Vagina (tissue), 2 donors: ENCODE data around the gene TRMT11. TPM values are rescaled to one million over a fixed set of nuclear protein-coding genes. Genes with fewer than 3 reads are reported as not detected.

Experiments used
- DNase-seq, 2 donors: peaks; one replicate each; pipeline ENCODE4 v3.0.0-alpha.2; 2017; ENCODE audit errors: extremely low spot score in 2 of 2
- H3K27ac ChIP-seq: fragments of 200-600 bp; sonication (generic); one replicate; pipeline ENCODE4 v1.5.1; 2019
- H3K27me3 ChIP-seq: fragments of 200-600 bp; sonication (generic); one replicate; pipeline ENCODE4 v1.5.1; 2019
- H3K36me3 ChIP-seq, 2 donors: fragments of 200-600 bp; sonication (generic); one replicate each; pipeline ENCODE4 v1.5.1; 2017 to 2019
- H3K4me1 ChIP-seq: fragments of 200-600 bp; sonication (generic); one replicate; pipeline ENCODE4 v1.5.1; 2019
- H3K4me3 ChIP-seq, 2 donors: fragments of 200-600 bp; sonication (generic); 1 replicate in 1 of 2; 2 replicates in 1 of 2; pipeline ENCODE4 v1.5.1; 2016 to 2019
- H3K9me3 ChIP-seq: fragments of 200-600 bp; sonication (generic); one replicate; pipeline ENCODE4 v1.5.1; 2019
- CTCF ChIP-seq, 3 experiments: fragments of 450-650 bp in 2 of 3; fragments of 200-600 bp in 1 of 3; sonication (generic) in 1 of 3; IDR thresholded peaks; one replicate each; pipeline ENCODE4 v1.5.1; 2017 to 2019; ENCODE audit warnings: antibody characterized with exemption in 3 of 3, mild to moderate bottlenecking in 2 of 3, moderate library complexity in 2 of 3
- POLR2A ChIP-seq, 2 donors: fragments of 450-650 bp; IDR thresholded peaks; one replicate each; pipeline ENCODE4 v1.6.1; 2017; ENCODE audit warnings: antibody characterized with exemption in 2 of 2, mild to moderate bottlenecking in 2 of 2, moderate library complexity in 2 of 2
- POLR2AphosphoS5 ChIP-seq, 2 donors: sonication (generic); formaldehyde crosslinking; IDR thresholded peaks; one replicate each; pipeline ENCODE4 v1.9.0; 2017; ENCODE audit warnings: antibody characterized with exemption in 2 of 2, mild to moderate bottlenecking in 2 of 2, low read depth in 1 of 2; ENCODE audit not compliant: insufficient read depth in 1 of 2
- intact Hi-C: fragments of 100-400 bp; cut with DNase I; formaldehyde crosslinking; loops from one replicate; pipeline ENCODE4 v1.15.1; 2023
- total RNA-seq: library from RNA; depleted of rRNA; stranded (reverse); fragments of >200 nt; gene quantifications from one replicate; pipeline ENCODE4 v1.2.3, GENCODE V29; 2016

The TRMT11 gene
- total RNA-seq, 1 donor from 2014 or later, result 28.0 TPM

GRCh38 chr6:125974214-125974866 lies 12.0 kb upstream of the TRMT11 start:
- Histone ChIP-seq H3K36me3 (peaks cover 0 to 17% of the 10 kb centered on the region in 2 donors), H3K4me1 (no peaks in the 10 kb centered on the region), H3K27ac (no peak overlapping the region), H3K4me3 (no peak overlapping the region), H3K27me3 (no peaks in the 10 kb centered on the region), H3K9me3 (no peaks in the 10 kb centered on the region)
- DNase-seq, result no peak
- intact Hi-C loops, result no loop called here
- TF ChIP-seq POLR2AphosphoS5 (IDR thresholded peaks at IDR 0.05; ENCODE audit: insufficient read depth in 1 of 2, low read depth in 1 of 2), result no peak
- peak; percentile 16 to 38 (median 18) for TF ChIP-seq CTCF (IDR thresholded peaks at IDR 0.05)
- TF ChIP-seq POLR2A (IDR thresholded peaks at IDR 0.05), result no peak

GRCh38 chr6:125979101-125979500 lies 7.2 kb upstream of the TRMT11 start:
- TF ChIP-seq POLR2AphosphoS5 (IDR thresholded peaks at IDR 0.05; ENCODE audit: insufficient read depth in 1 of 2, low read depth in 1 of 2) (no peak), POLR2A (IDR thresholded peaks at IDR 0.05) (no peak), CTCF (IDR thresholded peaks at IDR 0.05) (no peak)
- Histone ChIP-seq H3K4me3 (no peak overlapping the region), H3K27me3 (no peaks in the 10 kb centered on the region), H3K9me3 (no peaks in the 10 kb centered on the region), H3K4me1 (no peaks in the 10 kb centered on the region), H3K36me3 (peaks cover 0 to 17% of the 10 kb centered on the region in 2 donors), H3K27ac (no peak overlapping the region)
- no peak for DNase-seq
- intact Hi-C loops, result no loop called here

GRCh38 chr6:125981571-125982185 lies 4.7 kb upstream of the TRMT11 start:
- Histone ChIP-seq H3K4me3 (no peak overlapping the region), H3K27me3 (no peaks in the 10 kb centered on the region), H3K9me3 (no peaks in the 10 kb centered on the region), H3K27ac (no peak overlapping the region), H3K36me3 (no peaks in the 10 kb centered on the region), H3K4me1 (peaks cover 8% of the 10 kb centered on the region)
- intact Hi-C loops, result no loop called here
- TF ChIP-seq POLR2AphosphoS5 (IDR thresholded peaks at IDR 0.05; ENCODE audit: insufficient read depth in 1 of 2, low read depth in 1 of 2) (no peak), CTCF (IDR thresholded peaks at IDR 0.05) (no peak), POLR2A (IDR thresholded peaks at IDR 0.05) (no peak)
- no peak for DNase-seq

GRCh38 chr6:125983246-125983945 lies 2.9 kb upstream of the TRMT11 start:
- H3K9me3 ChIP-seq, result no peaks in the 10 kb centered on the region
- no peaks in the 10 kb centered on the region for H3K27me3 ChIP-seq
- H3K27ac ChIP-seq, result no peak overlapping the region
- intact Hi-C loops, result no loop called here
- no peak for DNase-seq
- TF ChIP-seq CTCF (IDR thresholded peaks at IDR 0.05) (no peak), POLR2AphosphoS5 (IDR thresholded peaks at IDR 0.05; ENCODE audit: insufficient read depth in 1 of 2, low read depth in 1 of 2) (no peak), POLR2A (IDR thresholded peaks at IDR 0.05) (no peak)
- H3K4me1 ChIP-seq, result peaks cover 18% of the 10 kb centered on the region
- no peak overlapping the region for H3K4me3 ChIP-seq
- no peaks in the 10 kb centered on the region for H3K36me3 ChIP-seq
